Brain microvascular endothelial cell (primary cell): ENCODE measurements around the gene NCS1.

ENCODE experiments used
- DNase-seq: peaks from one replicate; pipeline ENCODE4 v3.0.0-alpha.2; 2020
- H3K27ac ChIP-seq: fragments of 250-450 bp; sonication (Bioruptor Pico); 2 replicates; pipeline ENCODE4 v1.5.1; 2020; ENCODE audit warnings: mild to moderate bottlenecking, moderate library complexity
- H3K27me3 ChIP-seq: fragments of 250-450 bp; sonication (Bioruptor Pico); replicated peaks from 2 replicates; pipeline ENCODE4 v1.5.1; 2020; ENCODE audit warnings: mild to moderate bottlenecking
- H3K36me3 ChIP-seq: fragments of 250-450 bp; sonication (Bioruptor Pico); replicated peaks from 2 replicates; pipeline ENCODE4 v1.5.1; 2020; ENCODE audit warnings: mild to moderate bottlenecking
- H3K4me3 ChIP-seq: 2 replicates; pipeline ENCODE4 v1.5.1; 2011; ENCODE audit warnings: low read depth, mild to moderate bottlenecking, control low read depth, low read length, moderate library complexity
- CTCF ChIP-seq: IDR thresholded peaks from 2 replicates; pipeline ENCODE4 v1.5.1; 2011; ENCODE audit warnings: low read depth, mild to moderate bottlenecking, moderate library complexity, low read length, control low read depth, inconsistent platforms; ENCODE audit errors: missing control alignments
- in situ Hi-C: cut with HindIII; loops from 2 replicates; pipeline ENCODE4 v1.10.0; 2017; ENCODE audit warnings: low sequenced_read_pairs, low pct_ligation_motif_present

Gene NCS1

GRCh38 chr9:130193103-130193502, 20.9 kb downstream of the NCS1 start:
- no peaks in the 10 kb centered on the region for H3K27me3 ChIP-seq
- H3K27ac ChIP-seq, result no peak overlapping the region
- DNase-seq, result no peak
- no peak for TF ChIP-seq CTCF
- no peak overlapping the region for H3K4me3 ChIP-seq
- no peaks in the 10 kb centered on the region for H3K36me3 ChIP-seq
- in situ Hi-C loops, result no loop called here

GRCh38 chr9:130193531-130194377, 21.6 kb downstream of the NCS1 start:
- no peak overlapping the region for H3K4me3 ChIP-seq

GRCh38 chr9:130194378-130194932, 22.3 kb downstream of the NCS1 start:
- no peaks in the 10 kb centered on the region for H3K36me3 ChIP-seq
- DNase-seq, result no peak
- in situ Hi-C loops, result no loop called here
- no peak for TF ChIP-seq CTCF
- H3K27ac ChIP-seq, result no peak overlapping the region
- H3K27me3 ChIP-seq, result no peaks in the 10 kb centered on the region
- H3K4me3 ChIP-seq, result no peak overlapping the region

More at GRCh38 chr9:130193531-130194377, 21.6 kb downstream of the NCS1 start:
- Histone ChIP-seq H3K36me3 (no peaks in the 10 kb centered on the region), H3K27ac (no peak overlapping the region), H3K27me3 (no peaks in the 10 kb centered on the region)
- in situ Hi-C loops, result no loop called here
- no peak for TF ChIP-seq CTCF
- DNase-seq, result no peak

- DNase-seq, result no peak
- H3K36me3 ChIP-seq, result no peaks in the 10 kb centered on the region
- in situ Hi-C loops, result no loop called here
- H3K27me3 ChIP-seq, result no peaks in the 10 kb centered on the region
- H3K4me3 ChIP-seq, result no peak overlapping the region
- no peak for TF ChIP-seq CTCF
- H3K27ac ChIP-seq, result no peak overlapping the region
Measured at GRCh38 chr9:130195638-130196037, 23.4 kb downstream of the NCS1 start.

- no peak for DNase-seq
- no peak overlapping the region for H3K27ac ChIP-seq
- H3K4me3 ChIP-seq, result no peak overlapping the region
- no peaks in the 10 kb centered on the region for H3K27me3 ChIP-seq
- in situ Hi-C loops, result no loop called here
- no peak for TF ChIP-seq CTCF
- no peaks in the 10 kb centered on the region for H3K36me3 ChIP-seq
Measured at GRCh38 chr9:130196643-130197042, 24.4 kb downstream of the NCS1 start.
